ENCODE measurements around the gene IDI1.

IDI1 gene

DNA sequence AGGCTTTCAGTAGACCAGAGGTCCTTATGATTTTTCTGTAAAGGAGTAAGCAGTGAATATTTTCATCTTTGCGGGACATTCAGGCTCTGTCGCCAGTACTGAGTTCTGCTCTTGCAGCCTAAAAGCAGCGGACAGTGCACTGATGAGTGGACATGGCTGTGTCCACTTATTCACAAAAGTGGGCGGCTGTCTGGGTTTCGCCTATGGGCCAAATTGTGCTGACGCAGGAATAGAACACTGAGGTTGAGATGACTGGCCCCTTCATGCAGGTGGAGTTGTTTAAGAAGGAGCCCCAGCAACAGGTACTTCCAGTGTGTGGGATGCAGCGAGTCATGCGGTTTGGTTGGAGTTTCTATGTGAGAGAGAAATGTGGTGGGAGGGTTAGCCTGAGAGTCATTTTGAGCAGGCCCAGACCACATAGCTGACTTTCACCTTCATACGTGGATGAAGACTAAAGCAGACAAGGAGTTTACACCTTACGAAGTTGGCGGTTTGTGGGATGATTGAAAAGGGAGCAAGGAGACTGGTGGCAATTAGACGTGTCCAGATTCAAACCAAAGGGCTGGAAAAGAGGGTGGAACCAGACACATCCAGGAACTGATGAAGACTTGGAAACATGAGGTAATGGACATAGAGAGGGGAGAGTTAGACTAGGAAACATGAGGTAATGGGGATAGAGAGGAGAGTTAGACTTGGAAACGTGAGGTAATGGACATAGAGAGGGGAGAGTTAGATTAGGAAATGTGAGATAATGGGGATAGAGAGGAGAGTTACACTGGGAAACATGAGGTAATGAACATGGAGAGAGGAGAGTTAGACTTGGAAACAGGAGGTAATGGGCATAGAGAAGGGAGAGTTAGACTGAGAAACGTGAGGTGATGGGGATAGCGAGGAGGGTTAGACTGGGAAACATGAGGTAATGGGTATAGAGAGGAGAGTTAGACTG, 45.5 kb upstream of the IDI1 start:
- no peaks in the 10 kb centered on the region for H3K9me3 ChIP-seq (ENCODE audit: insufficient read depth, low read length)
- H2AFZ ChIP-seq (ENCODE audit: low read depth, low read length), result no peak overlapping the region
- H3K27ac ChIP-seq (ENCODE audit: low read length), result no peak overlapping the region
- no peaks in the 10 kb centered on the region for H3K79me2 ChIP-seq (ENCODE audit: low read length)
- no peak overlapping the region for H3K4me3 ChIP-seq (ENCODE audit: low read length)
- H3K4me2 ChIP-seq (ENCODE audit: low read length), result no peak overlapping the region
- no peak overlapping the region for H3K9ac ChIP-seq (ENCODE audit: low read length)
- no peaks in the 10 kb centered on the region for H3K27me3 ChIP-seq (ENCODE audit: low read depth, low read length)
- H3K36me3 ChIP-seq (replicated peaks; ENCODE audit: low read depth, low read length), result no peaks in the 10 kb centered on the region
- H3K4me1 ChIP-seq (ENCODE audit: low read length), result no peaks in the 10 kb centered on the region
- TF ChIP-seq EZH2phosphoT487 (IDR thresholded peaks at IDR 0.05; ENCODE audit: low read depth), result no peak
- TF ChIP-seq, protein P1, sequence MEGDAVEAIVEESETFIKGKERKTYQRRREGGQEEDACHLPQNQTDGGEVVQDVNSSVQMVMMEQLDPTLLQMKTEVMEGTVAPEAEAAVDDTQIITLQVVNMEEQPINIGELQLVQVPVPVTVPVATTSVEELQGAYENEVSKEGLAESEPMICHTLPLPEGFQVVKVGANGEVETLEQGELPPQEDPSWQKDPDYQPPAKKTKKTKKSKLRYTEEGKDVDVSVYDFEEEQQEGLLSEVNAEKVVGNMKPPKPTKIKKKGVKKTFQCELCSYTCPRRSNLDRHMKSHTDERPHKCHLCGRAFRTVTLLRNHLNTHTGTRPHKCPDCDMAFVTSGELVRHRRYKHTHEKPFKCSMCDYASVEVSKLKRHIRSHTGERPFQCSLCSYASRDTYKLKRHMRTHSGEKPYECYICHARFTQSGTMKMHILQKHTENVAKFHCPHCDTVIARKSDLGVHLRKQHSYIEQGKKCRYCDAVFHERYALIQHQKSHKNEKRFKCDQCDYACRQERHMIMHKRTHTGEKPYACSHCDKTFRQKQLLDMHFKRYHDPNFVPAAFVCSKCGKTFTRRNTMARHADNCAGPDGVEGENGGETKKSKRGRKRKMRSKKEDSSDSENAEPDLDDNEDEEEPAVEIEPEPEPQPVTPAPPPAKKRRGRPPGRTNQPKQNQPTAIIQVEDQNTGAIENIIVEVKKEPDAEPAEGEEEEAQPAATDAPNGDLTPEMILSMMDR (IDR thresholded peaks at IDR 0.05; ENCODE audit: low read depth, low read length), result no peak
- no peaks in the 10 kb centered on the region for H4K20me1 ChIP-seq (ENCODE audit: insufficient read depth, low read length)

- no peak overlapping the region for H3K27ac ChIP-seq (ENCODE audit: low read length)
- no peak overlapping the region for H3K4me2 ChIP-seq (ENCODE audit: low read length)
- no peaks in the 10 kb centered on the region for H3K4me1 ChIP-seq (ENCODE audit: low read length)
- no peak overlapping the region for H2AFZ ChIP-seq (ENCODE audit: low read depth, low read length)
- TF ChIP-seq EZH2phosphoT487 (IDR thresholded peaks at IDR 0.05; ENCODE audit: low read depth), result no peak
- TF ChIP-seq, protein P1 (IDR thresholded peaks at IDR 0.05; ENCODE audit: low read depth, low read length), result no peak
- no peaks in the 10 kb centered on the region for H3K36me3 ChIP-seq (replicated peaks; ENCODE audit: low read depth, low read length)
- H4K20me1 ChIP-seq (ENCODE audit: insufficient read depth, low read length), result no peaks in the 10 kb centered on the region
- no peak overlapping the region for H3K9ac ChIP-seq (ENCODE audit: low read length)
- no peak overlapping the region for H3K4me3 ChIP-seq (ENCODE audit: low read length)
- H3K79me2 ChIP-seq (ENCODE audit: low read length), result no peaks in the 10 kb centered on the region
- no peaks in the 10 kb centered on the region for H3K27me3 ChIP-seq (ENCODE audit: low read depth, low read length)
- no peaks in the 10 kb centered on the region for H3K9me3 ChIP-seq (ENCODE audit: insufficient read depth, low read length)
These were observed 44.8 kb upstream of the IDI1 start for GRCh38 chr10:1093696-1094095.

- Histone ChIP-seq H3K79me2 (ENCODE audit: low read length) (no peaks in the 10 kb centered on the region), H3K27ac (ENCODE audit: low read length) (no peak overlapping the region), H4K20me1 (ENCODE audit: insufficient read depth, low read length) (no peaks in the 10 kb centered on the region), H3K36me3 (replicated peaks; ENCODE audit: low read depth, low read length) (peaks cover 5% of the 10 kb centered on the region), H3K4me3 (ENCODE audit: low read length) (no peak overlapping the region), H2AFZ (ENCODE audit: low read depth, low read length) (no peak overlapping the region), H3K9me3 (ENCODE audit: insufficient read depth, low read length) (no peaks in the 10 kb centered on the region), H3K4me1 (ENCODE audit: low read length) (no peaks in the 10 kb centered on the region), H3K4me2 (ENCODE audit: low read length) (no peak overlapping the region), H3K9ac (ENCODE audit: low read length) (no peak overlapping the region), H3K27me3 (ENCODE audit: low read depth, low read length) (no peaks in the 10 kb centered on the region)
- TF ChIP-seq, protein P1 (IDR thresholded peaks at IDR 0.05; ENCODE audit: low read depth, low read length), result no peak
- TF ChIP-seq EZH2phosphoT487 (IDR thresholded peaks at IDR 0.05; ENCODE audit: low read depth), result no peak
These were observed 41.8 kb upstream of the IDI1 start for GRCh38 chr10:1090696-1091095.

DNA sequence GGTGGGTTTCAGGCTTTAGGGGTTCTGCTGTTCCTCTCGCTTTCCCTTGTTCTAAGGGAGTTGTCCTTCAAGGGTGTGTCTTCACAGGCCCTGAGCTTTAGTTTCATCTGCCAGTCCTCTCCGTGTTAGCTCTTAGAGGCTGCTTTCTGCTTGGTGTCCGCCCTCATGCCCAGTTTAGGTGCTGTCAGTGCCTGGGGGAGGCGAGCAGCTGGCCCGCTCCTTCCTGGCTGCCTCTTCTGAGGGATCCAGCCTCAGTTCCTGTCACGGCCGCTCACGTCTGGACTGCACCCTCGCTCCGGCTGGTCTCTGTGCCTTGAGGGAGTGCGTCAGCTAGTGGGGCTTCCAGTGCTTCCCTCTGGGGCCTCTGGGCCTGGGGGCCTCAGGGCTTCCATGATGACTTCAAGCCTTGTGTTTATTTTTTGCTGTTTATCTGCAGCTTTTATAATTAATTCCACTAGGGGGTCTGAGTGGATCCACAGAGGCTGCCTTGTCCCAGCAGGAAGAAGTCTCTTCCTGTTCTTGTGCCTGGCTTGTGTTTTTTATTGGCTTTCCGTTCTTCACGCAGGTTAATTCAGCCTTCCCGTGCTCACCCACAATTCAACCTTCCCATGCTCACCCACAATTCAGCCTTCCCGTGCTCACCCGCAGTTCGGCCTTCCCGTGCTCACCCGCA, 40.2 kb upstream of the IDI1 start:
- no peak overlapping the region for H2AFZ ChIP-seq (ENCODE audit: low read depth, low read length)
- no peak for TF ChIP-seq EZH2phosphoT487 (IDR thresholded peaks at IDR 0.05; ENCODE audit: low read depth)
- TF ChIP-seq, protein P1 (IDR thresholded peaks at IDR 0.05; ENCODE audit: low read depth, low read length), result no peak
- no peaks in the 10 kb centered on the region for H3K4me1 ChIP-seq (ENCODE audit: low read length)
- H4K20me1 ChIP-seq (ENCODE audit: insufficient read depth, low read length), result no peaks in the 10 kb centered on the region
- H3K27ac ChIP-seq (ENCODE audit: low read length), result no peak overlapping the region
- H3K4me3 ChIP-seq (ENCODE audit: low read length), result no peak overlapping the region
- H3K9me3 ChIP-seq (ENCODE audit: insufficient read depth, low read length), result no peaks in the 10 kb centered on the region
- H3K27me3 ChIP-seq (ENCODE audit: low read depth, low read length), result no peaks in the 10 kb centered on the region
- H3K9ac ChIP-seq (ENCODE audit: low read length), result no peak overlapping the region
- no peaks in the 10 kb centered on the region for H3K79me2 ChIP-seq (ENCODE audit: low read length)
- H3K36me3 ChIP-seq (replicated peaks; ENCODE audit: low read depth, low read length), result peaks cover 5% of the 10 kb centered on the region
- H3K4me2 ChIP-seq (ENCODE audit: low read length), result no peak overlapping the region
